ENCODE data around the gene MB. TPM values are rescaled to one million over a fixed set of nuclear protein-coding genes. Genes with fewer than 3 reads are reported as not detected.

MB gene
- total and polyA plus RNA-seq, 2 experiments from 2014 or later: not detected

GRCh38 chr22:35572556-35572955, 44.6 kb downstream of the MB start (continued):
- no peak for TF ChIP-seq CREB1 (CRISPR knock-in tag; IDR thresholded peaks at IDR 0.05; ENCODE audit: low read depth)
- no peak for TF ChIP-seq NANOG (IDR thresholded peaks at IDR 0.05; ENCODE audit: borderline replicate concordance)

- Histone ChIP-seq H3K36me3 (ENCODE audit: insufficient read depth) (no peaks in the 10 kb centered on the region), H3K79me2 (replicated peaks; ENCODE audit: insufficient read depth) (no peaks in the 10 kb centered on the region), H3K4me1 (ENCODE audit: insufficient read depth) (no peaks in the 10 kb centered on the region), H2AFZ (no peak overlapping the region), H3F3A (replicated peaks; ENCODE audit: low read depth) (no peaks in the 10 kb centered on the region), H3K4me2 (no peak overlapping the region), H3K27ac (ENCODE audit: low read depth) (no peak overlapping the region), H4K20me1 (replicated peaks; ENCODE audit: insufficient read depth) (no peaks in the 10 kb centered on the region), H3K27me3 (ENCODE audit: insufficient read depth) (no peaks in the 10 kb centered on the region), H3K4me3 (no peak overlapping the region), H3K9me2 (ENCODE audit: insufficient read depth) (no peaks in the 10 kb centered on the region)
- TF ChIP-seq CTCF (conservative IDR thresholded peaks at IDR 0.05; ENCODE audit: low read depth in 2 of 2) (no peak), NANOG (IDR thresholded peaks at IDR 0.05; ENCODE audit: borderline replicate concordance) (no peak), STAT1 (IDR thresholded peaks at IDR 0.05; ENCODE audit: unreplicated experiment) (no peak), EZH2phosphoT487 (IDR thresholded peaks at IDR 0.05; ENCODE audit: unreplicated experiment) (no peak), CREB1 (CRISPR knock-in tag; IDR thresholded peaks at IDR 0.05; ENCODE audit: low read depth) (no peak), REST (IDR thresholded peaks at IDR 0.05; ENCODE audit: unreplicated experiment) (no peak), JUNB (IDR thresholded peaks at IDR 0.05; ENCODE audit: unreplicated experiment) (no peak), ZNF114 (CRISPR knock-in tag; IDR thresholded peaks at IDR 0.05) (no peak), EZH2 (IDR thresholded peaks at IDR 0.05; ENCODE audit: low read depth, unreplicated experiment) (no peak), ZNF462 (CRISPR knock-in tag; IDR thresholded peaks at IDR 0.05) (no peak), ZNF331 (CRISPR knock-in tag; IDR thresholded peaks at IDR 0.05; ENCODE audit: low read depth) (no peak), POLR2AphosphoS5 (IDR thresholded peaks at IDR 0.05; ENCODE audit: low read depth) (no peak), ETS1 (IDR thresholded peaks at IDR 0.05) (no peak)
- Mint-ChIP-seq H3K36me3 (ENCODE audit: low read depth) (no peaks in the 10 kb centered on the region; the same call in 2 of the 3 replicates), H3K4me1 (peaks cover under 1% of the 10 kb centered on the region), H3K4me3 (no peak overlapping the region), H3K27me3 (ENCODE audit: insufficient read depth, low read depth, poor library complexity) (peaks cover 4% of the 10 kb centered on the region), H3K27ac (no peak overlapping the region), H3K9me3 (no peaks in the 10 kb centered on the region)
- ATAC-seq (no peak), DNase-seq (ENCODE audit: low spot score) (no peak)
These were observed 46.4 kb downstream of the MB start for GRCh38 chr22:35570686-35571194.
